HCT116 (cell line): ENCODE measurements around the gene IGFBP6. TPM values are rescaled to one million over a fixed set of nuclear protein-coding genes. Genes with fewer than 3 reads are reported as not detected.

ENCODE experiments used
- ATAC-seq: fragments of 200-7000 bp; cut with Tn5 transposase; 2 replicates; pipeline ENCODE4 v1.9.1; 2020; ENCODE audit warnings: mild to moderate bottlenecking, moderate library complexity
- BruUV-seq: library from RNA; stranded (reverse); fragments of 400-500 nt; replicated peaks from 2 replicates; lab custom pipeline; 2021; lab: Mats Ljungman, UMichigan
- CTCF ChIA-PET: fragments of 300-600 bp; sonication (Branson Sonifier 250); formaldehyde crosslinking; loops from one replicate; lab custom pipeline; 2021; ENCODE audit warnings: antibody characterized with exemption; lab: Charles Lee
- POLR2A ChIA-PET: fragments of 300-600, 350-600 bp; sonication (Branson Sonifier 250); formaldehyde crosslinking; loops from one replicate; lab custom pipeline; 2021; ENCODE audit warnings: antibody characterized with exemption; lab: Charles Lee
- RAD21 ChIA-PET, 2 experiments: fragments of 300-600 bp; sonication (Branson Sonifier 250); formaldehyde crosslinking; loops; one replicate each; lab custom pipeline; 2023; ENCODE audit warnings: low total read pairs in 2 of 2; ENCODE audit not compliant: uncharacterized antibody in 2 of 2, unreplicated experiment in 2 of 2, low non-redundant PET in 1 of 2; lab: Charles Lee
- DNase-seq: peaks from one replicate; pipeline ENCODE4 v3.0.0-alpha.2; 2010; ENCODE audit warnings: low read depth, low spot score
- H2AFZ ChIP-seq: fragments of 200-600 bp; shearing (Covaris generic), sonication (generic); 2 replicates; pipeline ENCODE4 v1.6.1; 2017; ENCODE audit warnings: low read depth, mixed run types, mixed read lengths, antibody characterized with exemption, low read length; ENCODE audit not compliant: poor library complexity, severe bottlenecking
- H3K27ac ChIP-seq: 2 replicates; pipeline ENCODE4 v1.5.1; 2012; ENCODE audit warnings: low read depth, low read length
- H3K27me3 ChIP-seq: fragments of 200-600 bp; sonication (generic); 2 replicates; pipeline ENCODE4 v1.6.1; 2016; ENCODE audit warnings: mixed run types, low read length, mixed read lengths; ENCODE audit not compliant: insufficient read depth
- H3K36me3 ChIP-seq, 2 experiments: fragments of 200-500 bp in 1 of 2; fragments of 200-600 bp in 1 of 2; sonication (Bioruptor generic) in 1 of 2; sonication (generic) in 1 of 2; 2 replicates each; pipeline versions ENCODE4 v1.5.1 to v1.6.1; 2014 to 2016; ENCODE audit warnings: low read length in 2 of 2, inconsistent platforms in 1 of 2, mixed read lengths in 1 of 2, mixed run types in 1 of 2; ENCODE audit not compliant: insufficient read depth in 2 of 2, control insufficient read depth in 1 of 2
- H3K4me1 ChIP-seq, 2 experiments: fragments of 200-600 bp in 1 of 2; sonication (generic) in 1 of 2; 2 replicates each; pipeline versions ENCODE4 v1.5.1 to v1.6.1; 2012 to 2017; ENCODE audit warnings: low read length in 2 of 2, inconsistent platforms in 1 of 2, mild to moderate bottlenecking in 1 of 2, mixed read lengths in 1 of 2, mixed run types in 1 of 2, moderate library complexity in 1 of 2; ENCODE audit not compliant: insufficient read depth in 2 of 2, control insufficient read depth in 1 of 2
- H3K4me2 ChIP-seq: fragments of 200-600 bp; sonication (generic); 2 replicates; pipeline ENCODE4 v1.6.1; 2017; ENCODE audit warnings: mixed run types, low read length, mixed read lengths
- H3K4me3 ChIP-seq, 2 experiments: fragments of 200-600 bp in 1 of 2; sonication (generic) in 1 of 2; replicated peaks in 1 of 2; 2 replicates each; pipeline ENCODE4 v1.5.1; 2011 to 2016; ENCODE audit warnings: low read length in 2 of 2, control low read depth in 1 of 2, low read depth in 1 of 2, mild to moderate bottlenecking in 1 of 2, mixed read lengths in 1 of 2, mixed run types in 1 of 2
- H3K79me2 ChIP-seq: fragments of 200-600 bp; sonication (generic); 2 replicates; pipeline ENCODE4 v1.6.1; 2017; ENCODE audit warnings: mild to moderate bottlenecking, mixed run types, low read length, moderate library complexity, mixed read lengths; ENCODE audit not compliant: insufficient read depth
- H3K9ac ChIP-seq: fragments of 200-600 bp; sonication (generic); 2 replicates; pipeline ENCODE4 v1.6.1; 2016; ENCODE audit warnings: low read length, mixed read lengths
- H3K9me2 ChIP-seq: fragments of 200-600 bp; sonication (generic), shearing (Covaris generic); 2 replicates; pipeline ENCODE4 v1.6.1; 2017; ENCODE audit warnings: mixed run types, mild to moderate bottlenecking, moderate library complexity; ENCODE audit not compliant: insufficient read depth
- H3K9me3 ChIP-seq, 2 experiments: fragments of 200-500 bp in 1 of 2; fragments of 200-600 bp in 1 of 2; sonication (Bioruptor generic) in 1 of 2; sonication (generic) in 1 of 2; 2 replicates each; pipeline ENCODE4 v1.6.1; 2014 to 2017; ENCODE audit warnings: low read length in 2 of 2, mixed read lengths in 2 of 2, inconsistent platforms in 1 of 2, low read depth in 1 of 2, mild to moderate bottlenecking in 1 of 2, mixed run types in 1 of 2, moderate library complexity in 1 of 2; ENCODE audit not compliant: control insufficient read depth in 1 of 2, insufficient read depth in 1 of 2
- H4K20me1 ChIP-seq: fragments of 200-600 bp; sonication (generic), shearing (Covaris generic); 2 replicates; pipeline ENCODE4 v1.6.1; 2017; ENCODE audit warnings: mixed run types, mild to moderate bottlenecking, moderate library complexity; ENCODE audit not compliant: insufficient read depth
- CBX3 ChIP-seq: IDR thresholded peaks from 2 replicates; pipeline ENCODE4 v1.6.1; 2012; ENCODE audit warnings: low read depth
- CTCF ChIP-seq, 3 experiments: fragments of 200-600 bp in 1 of 3; sonication (generic) in 1 of 3; IDR thresholded peaks in 2 of 3; conservative IDR thresholded peaks in 1 of 3; 2 replicates each; pipeline ENCODE4 v1.5.1; 2012 to 2017; ENCODE audit warnings: low read depth in 2 of 3, low read length in 2 of 3, antibody characterized with exemption in 1 of 3, borderline replicate concordance in 1 of 3, control low read depth in 1 of 3, mild to moderate bottlenecking in 1 of 3, mixed read lengths in 1 of 3, mixed run types in 1 of 3, moderate library complexity in 1 of 3; ENCODE audit not compliant: insufficient read depth in 1 of 3
- ELF1 ChIP-seq: IDR thresholded peaks from 2 replicates; pipeline ENCODE4 v1.6.1; 2012; ENCODE audit warnings: low read depth, borderline replicate concordance
- EZH2phosphoT487 ChIP-seq: fragments of 200-600 bp; IDR thresholded peaks from 2 replicates; pipeline ENCODE4 v1.6.1; 2018; ENCODE audit warnings: antibody characterized with exemption, borderline replicate concordance
- POLR2A ChIP-seq: IDR thresholded peaks from 2 replicates; pipeline ENCODE4 v1.7.0; 2011; ENCODE audit warnings: borderline replicate concordance; ENCODE audit not compliant: insufficient read depth, insufficient read length; ENCODE audit errors: extremely low read depth
- SIN3A ChIP-seq: IDR thresholded peaks from 2 replicates; pipeline ENCODE4 v1.6.1; 2012; ENCODE audit warnings: low read depth
- SP1 ChIP-seq: IDR thresholded peaks from 2 replicates; pipeline ENCODE4 v1.6.1; 2012; ENCODE audit warnings: low read depth
- ZFX ChIP-seq: fragments of 450-650 bp; IDR thresholded peaks from 2 replicates; pipeline ENCODE4 v1.6.1; 2017
- intact Hi-C: fragments of 100-400 bp; cut with micrococcal nuclease; formaldehyde crosslinking; loops from 2 replicates; pipeline ENCODE4 v1.10.0; 2022
- total RNA-seq: library from RNA; stranded (reverse); gene quantifications from one replicate; pipeline ENCODE4 v1.2.1, GENCODE V29; 2021; ENCODE audit not compliant: unreplicated experiment

Gene IGFBP6
- total RNA-seq, 1 experiment from 2014 or later: 83.4 TPM

- Histone ChIP-seq H2AFZ (no peak overlapping the region), H3K36me3 (peaks cover 7 to 29% of the 10 kb centered on the region in 2 experiments; a peak in 2 of 4 replicates), H3K9me3 (no peaks in the 10 kb centered on the region), H3K4me2 (no peak overlapping the region), H3K9ac (no peak overlapping the region), H4K20me1 (no peaks in the 10 kb centered on the region), H3K27ac (no peak overlapping the region), H3K9me2 (no peaks in the 10 kb centered on the region), H3K79me2 (no peaks in the 10 kb centered on the region; the same call in 1 of the 2 replicates), H3K4me3 (no peak overlapping the region), H3K27me3 (no peaks in the 10 kb centered on the region), H3K4me1 (peaks cover 13 to 51% of the 10 kb centered on the region in 2 experiments)
- DNase-seq (no peak), ATAC-seq (no peak)
- ChIA-PET POLR2A (interaction anchor here (1.8 kb wide), 1 partner anchor 8 kb away, joined by 7 read pairs; the partner anchor contains the start of gene SPRYD3), RAD21 (no interaction called here), CTCF (interaction anchor here (2.0 kb wide), 1 partner anchor 9 kb away, joined by 6 read pairs; no protein-coding TSS in a partner anchor)
- no TSS peak for BruUV-seq
- TF ChIP-seq POLR2A (no peak), SP1 (no peak), EZH2phosphoT487 (no peak), CBX3 (no peak), CTCF (IDR thresholded peaks at IDR 0.05 in 2 of 3, conservative IDR thresholded peaks at IDR 0.05 in 1 of 3; ENCODE audit: borderline replicate concordance in 1 of 3, insufficient read depth in 1 of 3, low read depth in 2 of 3, low read length in 2 of 3) (no peak), SIN3A (no peak), ZFX (no peak), ELF1 (no peak)
- intact Hi-C loops: no loop called here
These were observed 26.5 kb upstream of the IGFBP6 start for GRCh38 chr12:53070877-53071492.
